T-helper 22 cell (primary cell): ENCODE results near the gene PACS1.

Experiments used
- DNase-seq: peaks from one replicate; pipeline ENCODE4 v3.0.0-alpha.2; 2020; ENCODE audit warnings: low read depth

The PACS1 gene

DNA sequence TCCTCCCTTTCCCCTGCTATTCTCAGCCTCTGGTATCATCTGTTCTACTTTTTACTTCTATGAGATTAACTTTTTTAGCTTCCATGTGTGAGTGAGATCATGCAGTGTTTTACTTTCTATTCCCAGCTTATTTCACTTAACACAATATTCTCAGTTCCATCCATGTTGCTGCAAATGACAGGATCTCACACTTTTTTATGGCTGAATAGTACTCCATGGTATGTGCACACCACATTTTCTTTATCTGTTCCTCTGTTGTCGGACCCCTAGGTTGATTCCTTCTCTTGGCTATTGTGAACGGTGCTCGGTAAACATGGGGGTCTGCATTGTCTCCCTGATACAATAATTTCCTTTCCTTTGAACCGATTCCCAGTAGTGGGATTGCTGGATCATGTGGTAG lies 117.4 kb downstream of the PACS1 start:
- DNase-seq, result no peak

GRCh38 chr11:66188580-66188979 lies 118.5 kb downstream of the PACS1 start:
- DNase-seq, result no peak

- no peak for DNase-seq
Observed at GRCh38 chr11:66189031-66189745, 119.1 kb downstream of the PACS1 start.

DNA sequence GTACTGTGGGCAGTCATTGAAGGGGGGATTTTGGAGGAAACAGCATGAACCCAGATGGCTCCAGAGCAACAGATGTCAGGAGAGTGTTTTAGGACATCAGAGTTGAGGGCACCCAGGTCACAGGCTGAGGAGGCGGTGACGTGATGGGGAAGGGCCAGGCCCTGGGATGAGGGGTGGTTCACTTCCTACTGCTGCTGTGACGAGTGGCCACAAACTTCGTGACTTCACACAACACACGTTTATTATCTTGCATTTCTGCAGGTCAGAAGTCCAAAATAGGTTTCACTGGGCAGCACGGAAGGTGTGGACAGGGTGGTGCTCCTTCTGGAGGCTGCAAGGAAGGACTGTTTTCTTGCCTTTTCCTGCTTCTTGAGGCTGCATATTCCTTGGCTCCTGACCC lies 120.7 kb downstream of the PACS1 start:
- DNase-seq, result no peak

- no peak for DNase-seq
Observed at GRCh38 chr11:66192181-66192863, 122.2 kb downstream of the PACS1 start.

DNA sequence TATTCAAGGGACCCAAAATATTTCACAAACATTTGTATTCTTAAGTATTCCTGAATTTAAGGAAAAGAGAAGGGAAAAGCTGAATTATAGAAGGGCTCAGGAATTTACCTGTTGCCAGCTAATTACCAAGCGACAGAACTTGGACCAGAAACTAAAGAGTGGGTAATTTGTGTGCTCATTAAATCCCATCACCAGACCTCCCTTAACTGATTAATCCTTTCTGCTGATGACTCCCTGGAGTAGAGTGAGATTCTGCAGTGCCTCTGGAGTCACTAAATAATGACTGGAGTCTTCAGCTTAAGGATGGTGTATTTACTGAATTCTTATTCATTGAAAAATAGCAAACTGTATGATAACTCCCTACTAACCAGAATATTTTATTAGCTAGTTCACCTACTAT lies 124.3 kb downstream of the PACS1 start:
- DNase-seq, result no peak

GRCh38 chr11:66195867-66196266 lies 125.8 kb downstream of the PACS1 start:
- DNase-seq, result no peak

- no peak for DNase-seq
Observed at GRCh38 chr11:66203847-66204246, 133.8 kb downstream of the PACS1 start.

GRCh38 chr11:66204412-66204811 lies 134.3 kb downstream of the PACS1 start:
- DNase-seq, result no peak

DNA sequence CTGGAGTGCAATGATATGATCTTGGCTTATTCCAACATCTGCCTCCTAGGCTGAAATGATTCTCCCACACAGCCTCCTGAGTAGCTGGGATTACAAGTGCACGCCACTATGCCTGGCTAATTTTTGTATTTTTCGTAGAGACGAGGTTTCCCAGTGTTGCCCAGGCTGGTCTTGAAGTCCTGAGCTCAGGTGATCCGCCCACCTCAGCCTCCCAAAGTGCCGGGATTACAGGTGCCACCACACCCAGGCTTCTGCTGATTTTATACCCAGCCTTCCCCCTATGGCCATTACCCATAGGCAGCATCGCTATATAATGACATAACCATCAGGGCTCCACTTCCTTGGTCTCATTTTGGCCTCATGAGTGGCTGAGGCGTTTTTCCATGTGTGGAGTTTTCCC lies 137.7 kb downstream of the PACS1 start:
- DNase-seq, result no peak

DNA sequence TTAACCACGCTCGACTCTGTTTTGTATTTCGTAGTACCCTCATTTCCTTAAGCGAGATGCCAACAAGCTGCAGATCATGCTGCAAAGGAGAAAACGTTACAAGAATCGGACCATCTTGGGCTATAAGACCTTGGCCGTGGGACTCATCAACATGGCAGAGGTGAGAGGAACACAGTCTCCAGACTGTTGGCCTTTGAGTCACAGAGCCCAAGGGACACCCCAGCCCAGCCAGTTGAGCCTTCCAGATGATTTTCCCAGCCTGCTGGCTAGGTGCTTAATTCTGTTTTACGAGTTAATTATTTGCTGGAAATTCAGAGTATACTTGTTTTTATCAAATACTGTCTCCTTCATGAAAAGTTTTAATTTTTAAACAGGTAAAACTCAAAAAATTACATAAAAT lies 141.0 kb downstream of the PACS1 start:
- DNase-seq, result no peak

GRCh38 chr11:66216911-66217310 lies 146.8 kb downstream of the PACS1 start:
- no peak for DNase-seq

- DNase-seq, result no peak
Observed at GRCh38 chr11:66218036-66218435, 148.0 kb downstream of the PACS1 start.

GRCh38 chr11:66218846-66219620 lies 149.0 kb downstream of the PACS1 start:
- no peak for DNase-seq

DNA sequence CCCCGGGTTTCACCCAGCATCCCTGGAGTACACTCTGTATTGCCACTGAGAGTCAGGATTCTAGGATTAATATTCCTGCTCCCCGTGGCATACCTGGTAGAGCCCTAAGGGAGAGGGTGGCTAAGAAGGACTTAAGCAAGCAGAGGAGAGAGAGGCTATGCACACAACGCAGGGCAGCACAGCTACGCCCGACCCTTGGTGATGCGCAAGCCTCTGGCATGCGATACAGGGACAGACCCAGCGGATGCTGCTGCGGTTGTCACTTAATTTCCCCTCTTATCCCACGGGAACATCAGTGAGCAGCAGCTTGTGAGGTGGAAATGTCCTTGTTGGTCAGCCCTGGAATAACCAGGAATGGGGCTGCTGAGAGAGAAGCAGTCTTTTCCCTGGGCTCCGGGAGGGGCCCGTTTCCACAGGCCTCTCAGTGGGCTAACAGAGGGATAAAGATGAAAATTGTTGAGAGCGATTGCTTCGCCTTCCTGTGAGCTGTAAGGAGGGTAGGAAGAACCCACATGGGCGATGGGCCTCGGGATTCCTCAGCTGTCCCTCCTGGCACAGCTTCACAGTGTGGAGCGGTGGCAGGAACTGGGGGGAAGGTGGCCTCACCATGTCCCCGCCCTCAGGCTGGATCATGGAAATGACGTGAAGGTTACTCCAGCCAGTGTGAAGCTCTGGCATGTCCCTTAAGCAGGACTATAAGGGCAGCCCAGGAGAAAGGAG lies 149.9 kb downstream of the PACS1 start:
- no peak for DNase-seq

DNA sequence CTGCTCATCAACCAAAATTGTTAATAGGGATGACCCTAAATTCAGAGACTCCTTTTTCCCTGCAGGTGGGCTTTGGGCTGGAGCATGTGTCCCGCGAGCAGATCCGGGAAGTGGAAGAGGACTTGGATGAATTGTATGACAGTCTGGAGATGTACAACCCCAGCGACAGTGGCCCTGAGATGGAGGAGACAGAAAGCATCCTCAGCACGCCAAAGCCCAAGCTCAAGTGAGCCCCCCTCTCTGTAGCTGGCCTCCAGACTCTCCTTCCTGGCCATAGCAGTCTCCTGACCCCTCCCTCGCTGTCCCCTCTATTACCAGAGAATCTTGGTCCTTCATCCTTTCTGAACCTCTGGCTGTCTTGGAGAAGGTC lies 150.5 kb downstream of the PACS1 start:
- DNase-seq, result no peak

DNA sequence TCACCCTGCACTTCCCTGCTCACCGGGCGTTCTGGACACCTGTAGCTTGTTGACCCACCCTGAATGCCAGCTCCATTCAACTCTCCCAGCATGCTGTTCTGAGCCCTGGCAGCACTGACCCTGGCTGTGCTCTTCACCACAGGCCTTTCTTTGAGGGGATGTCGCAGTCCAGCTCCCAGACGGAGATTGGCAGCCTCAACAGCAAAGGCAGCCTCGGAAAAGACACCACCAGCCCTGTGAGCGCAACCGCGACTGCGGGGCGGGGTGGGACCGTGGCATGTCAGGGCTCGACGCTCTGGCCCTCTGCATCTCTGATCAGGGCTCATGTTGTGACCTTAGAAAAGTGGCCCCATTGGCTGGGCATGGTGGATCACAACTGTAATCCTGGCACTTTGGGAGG lies 150.9 kb downstream of the PACS1 start:
- no peak for DNase-seq

DNA sequence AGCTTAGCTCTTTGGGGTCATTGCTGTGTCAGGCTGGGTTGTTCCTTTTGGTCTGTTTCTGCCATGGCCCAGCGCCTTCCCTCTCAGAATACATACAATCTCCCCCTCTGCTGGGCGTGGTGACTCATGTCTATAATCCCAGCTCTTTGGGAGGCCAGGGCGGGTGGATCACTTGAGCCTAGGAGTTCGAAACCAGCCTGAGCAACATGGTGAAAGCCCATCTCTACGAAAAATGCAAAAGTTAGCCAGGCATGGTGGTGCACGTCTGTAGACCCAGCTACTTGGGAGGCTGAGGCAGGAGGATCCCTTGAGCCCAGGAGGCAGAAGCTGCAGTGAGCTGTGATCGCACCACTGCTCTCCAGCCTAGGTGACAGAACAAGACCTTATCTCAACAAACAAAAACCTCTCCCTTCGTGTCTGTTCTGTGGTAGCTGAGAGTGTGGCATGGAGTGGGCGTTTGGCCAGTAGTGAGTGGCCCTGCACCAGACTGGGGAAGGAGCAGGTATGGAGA lies 151.7 kb downstream of the PACS1 start:
- no peak for DNase-seq

DNA sequence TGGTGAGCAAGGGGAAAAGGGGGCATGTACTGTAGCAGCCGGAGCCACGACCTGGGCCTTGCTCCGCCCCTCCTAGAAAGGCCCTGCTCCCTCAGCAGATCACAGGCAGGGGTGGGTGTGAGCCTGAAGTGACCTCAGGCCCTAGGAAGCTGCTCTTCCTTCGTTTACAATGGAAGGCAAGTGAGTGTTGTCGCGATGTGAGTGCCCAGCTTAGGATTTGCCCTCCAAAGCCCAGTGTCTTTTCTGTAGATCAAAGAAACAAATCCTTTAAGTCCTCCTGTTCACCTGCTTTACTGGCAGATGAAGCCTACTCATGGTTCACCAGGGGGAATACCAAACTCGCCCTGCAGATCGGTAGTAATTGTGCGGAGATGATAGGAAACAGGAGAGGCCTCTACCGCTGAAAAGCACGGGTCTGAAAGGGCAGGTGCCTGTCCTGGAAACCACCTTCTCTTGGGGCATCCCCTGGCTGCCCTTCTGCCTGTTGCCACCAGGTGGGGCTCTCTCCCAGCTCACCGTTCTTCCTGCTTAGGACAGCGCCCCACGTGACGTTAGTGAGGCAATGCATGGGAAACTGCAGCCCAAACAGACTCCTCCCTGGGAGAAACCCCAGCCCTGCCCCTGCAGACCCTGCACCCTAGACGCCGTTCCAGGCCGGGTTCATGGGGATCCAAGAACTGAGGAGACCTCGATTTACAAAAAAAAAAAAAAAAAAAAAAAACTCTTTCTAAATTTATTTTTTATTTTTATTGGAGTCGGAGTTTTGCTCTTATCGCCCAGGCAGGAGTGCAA lies 152.5 kb downstream of the PACS1 start:
- peak; percentile 89 for DNase-seq

DNA sequence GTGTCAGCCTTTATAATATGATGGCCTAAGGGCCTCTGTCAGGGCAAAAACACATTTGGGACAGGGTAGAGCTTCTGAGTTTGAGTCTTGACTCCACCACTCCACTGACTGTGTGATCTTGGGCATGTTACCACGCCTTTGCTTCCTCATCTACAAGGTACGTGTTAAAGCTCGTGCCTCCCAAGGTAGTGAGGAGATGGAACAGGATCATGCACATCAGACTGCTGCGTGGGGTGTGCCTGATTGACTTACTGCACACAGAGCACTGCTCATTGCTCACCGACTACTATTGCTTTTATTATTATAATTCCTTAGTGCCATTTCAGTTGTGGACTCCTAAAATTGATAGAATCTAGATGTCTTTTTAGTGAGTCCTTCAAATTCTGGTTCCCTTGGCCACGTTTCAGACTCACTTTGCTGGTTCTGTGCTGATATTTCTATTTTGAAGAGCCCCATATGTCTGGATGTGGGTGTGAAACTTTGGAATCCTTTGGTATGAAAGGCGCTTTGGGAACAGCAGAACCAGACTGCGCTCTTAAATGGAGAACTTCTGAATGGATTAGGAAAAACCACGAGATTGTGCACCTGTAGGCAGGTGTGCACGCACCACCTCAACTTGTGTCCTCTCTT lies 154.3 kb downstream of the PACS1 start:
- DNase-seq, result no peak

- DNase-seq, result no peak
Observed at GRCh38 chr11:66225066-66225465, 155.0 kb downstream of the PACS1 start.
